HepG2 (cell line): ENCODE data around the gene COX14. TPM values are rescaled to one million over a fixed set of nuclear protein-coding genes. Genes with fewer than 3 reads are reported as not detected.

Experiments
- CEBPB ChIP-seq: IDR thresholded peaks from 2 replicates; pipeline ENCODE4 v1.6.1; 2011; ENCODE audit warnings: low read depth, low read length, improper control_type of control experiment, borderline replicate concordance
- CHD4 ChIP-seq: fragments of 200-600 bp; sonication (generic); IDR thresholded peaks from 2 replicates; pipeline ENCODE4 v1.7.0; 2017; ENCODE audit warnings: mild to moderate bottlenecking, low read length, borderline replicate concordance
- KLF11 ChIP-seq: IDR thresholded peaks from 2 replicates; pipeline ENCODE4 v1.6.1; 2016; ENCODE audit warnings: missing compliant biosample characterization
- NCOA5 ChIP-seq: sonication (generic); formaldehyde crosslinking; IDR thresholded peaks from 2 replicates; pipeline ENCODE4 v1.4.0; 2020; ENCODE audit warnings: missing genetic modification reagents
- PHF5A ChIP-seq: IDR thresholded peaks from one replicate; pipeline ENCODE4 v1.6.1; 2018; ENCODE audit warnings: low read depth, missing genetic modification reagents; ENCODE audit not compliant: unreplicated experiment
- YEATS2 ChIP-seq: sonication (generic); formaldehyde crosslinking; IDR thresholded peaks from 2 replicates; pipeline ENCODE4 v1.4.0; 2020; ENCODE audit warnings: missing genetic modification reagents, borderline replicate concordance
- ZNF326 ChIP-seq: sonication (generic); formaldehyde crosslinking; IDR thresholded peaks from 2 replicates; pipeline ENCODE4 v1.4.0; 2020; ENCODE audit warnings: missing genetic modification reagents, borderline replicate concordance
- ZNF430 ChIP-seq: sonication (generic); formaldehyde crosslinking; IDR thresholded peaks from 2 replicates; pipeline ENCODE4 v1.9.0; 2021; ENCODE audit warnings: mild to moderate bottlenecking, missing genetic modification reagents
- ZNF44 ChIP-seq: sonication (generic); formaldehyde crosslinking; IDR thresholded peaks from 2 replicates; pipeline ENCODE4 v1.5.1; 2020; ENCODE audit warnings: mild to moderate bottlenecking, missing genetic modification reagents
- ZNF567 ChIP-seq: sonication (generic); formaldehyde crosslinking; IDR thresholded peaks from 2 replicates; pipeline ENCODE4 v1.8.1; 2023; ENCODE audit warnings: mild to moderate bottlenecking, missing genetic modification reagents, borderline replicate concordance
- ZNF674 ChIP-seq: sonication (generic); formaldehyde crosslinking; IDR thresholded peaks from 2 replicates; pipeline ENCODE4 v1.5.0; 2020; ENCODE audit warnings: low read depth, mild to moderate bottlenecking, missing genetic modification reagents
- ZNF773 ChIP-seq: sonication (generic); formaldehyde crosslinking; IDR thresholded peaks from 2 replicates; pipeline ENCODE4 v1.4.0; 2020; ENCODE audit warnings: missing genetic modification reagents, borderline replicate concordance
- polyA plus RNA-seq, 8 experiments: library from polyadenylated mRNA; depleted of rRNA in 3 of 8; stranded (reverse) in 7 of 8; unstranded in 1 of 8; fragments of >200 nt; fragmentation: Illumina TruSeq in 4 of 8; extraction: Trizol in 4 of 8; gene quantifications; 2 replicates each; pipeline versions ENCODE4 v1.2.1 to v1.2.3, GENCODE V29; 2011 to 2016; ENCODE audit warnings: low read depth in 4 of 8, missing spikeins in 1 of 8, mixed read lengths in 1 of 8; ENCODE audit not compliant: insufficient read depth in 1 of 8
- total RNA-seq, 5 experiments: library from RNA; depleted of rRNA; stranded (reverse); fragments of >200 nt; fragmentation: Illumina TruSeq; extraction: Trizol; gene quantifications; 2 replicates each; pipeline ENCODE4 v1.2.3, GENCODE V29; 2016; ENCODE audit warnings: low read depth in 1 of 5
- TF ChIP-seq, protein P1 (sequence below): sonication (generic); formaldehyde crosslinking; IDR thresholded peaks from 2 replicates; pipeline ENCODE4 v1.9.0; 2021; ENCODE audit warnings: missing genetic modification reagents, borderline replicate concordance
- TF ChIP-seq, protein P2 (sequence below): conservative IDR thresholded peaks from 2 replicates; pipeline ENCODE4 v1.6.1; 2018; ENCODE audit warnings: missing genetic modification reagents
- TF ChIP-seq, protein P3 (sequence below): sonication (generic); formaldehyde crosslinking; IDR thresholded peaks from 2 replicates; pipeline ENCODE4 v1.5.0; 2020; ENCODE audit warnings: mild to moderate bottlenecking, missing genetic modification reagents, borderline replicate concordance
- TF ChIP-seq, protein P4 (sequence below): sonication (generic); formaldehyde crosslinking; IDR thresholded peaks from 2 replicates; pipeline ENCODE4 v1.4.0; 2020; ENCODE audit warnings: missing genetic modification reagents
- TF ChIP-seq, protein P5 (sequence below): sonication (generic); formaldehyde crosslinking; conservative IDR thresholded peaks from 2 replicates; pipeline ENCODE4 v1.4.0; 2020; ENCODE audit warnings: missing genetic modification reagents

The COX14 gene
- total and polyA plus RNA-seq, 2 of the 13 experiments (the other 11 are each of a cell fraction or from before 2014, with no cell fraction given): 53.0 to 71.6 TPM

DNA sequence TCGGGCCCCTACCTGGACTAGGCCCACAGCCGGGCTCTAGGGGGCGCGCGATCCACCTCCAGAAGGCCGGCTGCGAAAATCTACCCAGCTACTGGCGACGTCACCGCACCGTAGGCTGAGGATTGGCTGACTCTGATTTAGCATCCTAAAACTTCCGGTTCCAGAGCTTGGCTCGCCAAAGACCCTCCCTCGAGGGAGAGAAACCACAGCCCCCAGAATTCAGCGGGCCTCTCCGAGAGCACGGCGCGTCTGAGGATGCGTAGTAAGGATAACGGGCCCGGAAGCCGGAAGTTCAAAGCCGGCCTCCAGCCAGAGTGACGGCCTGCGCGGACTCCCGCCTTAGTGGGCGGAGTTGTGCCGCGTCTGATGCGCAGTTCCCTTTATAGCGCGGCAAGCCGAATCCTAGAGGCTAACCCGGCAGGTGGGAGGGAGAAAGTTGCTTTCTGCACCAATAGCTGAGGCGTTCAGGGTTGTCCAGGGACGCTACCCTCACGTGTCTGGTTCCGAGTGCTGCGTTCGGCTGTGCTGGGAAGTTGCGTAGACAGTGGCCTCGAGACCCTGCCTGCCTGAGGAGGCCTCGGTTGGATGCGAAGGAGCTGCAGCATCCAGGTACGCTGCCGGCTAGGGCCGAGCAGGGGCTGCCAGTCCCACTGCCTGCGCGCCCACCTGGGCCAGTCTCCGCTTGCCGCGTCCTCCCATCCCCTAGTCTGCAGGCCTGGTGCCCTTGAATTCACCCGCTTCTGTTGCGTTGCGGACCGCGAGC is at the start of gene COX14 (continued):
- TF ChIP-seq, protein P1, sequence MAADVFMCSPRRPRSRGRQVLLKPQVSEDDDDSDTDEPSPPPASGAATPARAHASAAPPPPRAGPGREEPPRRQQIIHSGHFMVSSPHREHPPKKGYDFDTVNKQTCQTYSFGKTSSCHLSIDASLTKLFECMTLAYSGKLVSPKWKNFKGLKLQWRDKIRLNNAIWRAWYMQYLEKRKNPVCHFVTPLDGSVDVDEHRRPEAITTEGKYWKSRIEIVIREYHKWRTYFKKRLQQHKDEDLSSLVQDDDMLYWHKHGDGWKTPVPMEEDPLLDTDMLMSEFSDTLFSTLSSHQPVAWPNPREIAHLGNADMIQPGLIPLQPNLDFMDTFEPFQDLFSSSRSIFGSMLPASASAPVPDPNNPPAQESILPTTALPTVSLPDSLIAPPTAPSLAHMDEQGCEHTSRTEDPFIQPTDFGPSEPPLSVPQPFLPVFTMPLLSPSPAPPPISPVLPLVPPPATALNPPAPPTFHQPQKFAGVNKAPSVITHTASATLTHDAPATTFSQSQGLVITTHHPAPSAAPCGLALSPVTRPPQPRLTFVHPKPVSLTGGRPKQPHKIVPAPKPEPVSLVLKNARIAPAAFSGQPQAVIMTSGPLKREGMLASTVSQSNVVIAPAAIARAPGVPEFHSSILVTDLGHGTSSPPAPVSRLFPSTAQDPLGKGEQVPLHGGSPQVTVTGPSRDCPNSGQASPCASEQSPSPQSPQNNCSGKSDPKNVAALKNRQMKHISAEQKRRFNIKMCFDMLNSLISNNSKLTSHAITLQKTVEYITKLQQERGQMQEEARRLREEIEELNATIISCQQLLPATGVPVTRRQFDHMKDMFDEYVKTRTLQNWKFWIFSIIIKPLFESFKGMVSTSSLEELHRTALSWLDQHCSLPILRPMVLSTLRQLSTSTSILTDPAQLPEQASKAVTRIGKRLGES (CRISPR knock-in tag): no peak
- TF ChIP-seq NCOA5 (CRISPR knock-in tag): no peak
- no peak for TF ChIP-seq PHF5A
- TF ChIP-seq, protein P2, sequence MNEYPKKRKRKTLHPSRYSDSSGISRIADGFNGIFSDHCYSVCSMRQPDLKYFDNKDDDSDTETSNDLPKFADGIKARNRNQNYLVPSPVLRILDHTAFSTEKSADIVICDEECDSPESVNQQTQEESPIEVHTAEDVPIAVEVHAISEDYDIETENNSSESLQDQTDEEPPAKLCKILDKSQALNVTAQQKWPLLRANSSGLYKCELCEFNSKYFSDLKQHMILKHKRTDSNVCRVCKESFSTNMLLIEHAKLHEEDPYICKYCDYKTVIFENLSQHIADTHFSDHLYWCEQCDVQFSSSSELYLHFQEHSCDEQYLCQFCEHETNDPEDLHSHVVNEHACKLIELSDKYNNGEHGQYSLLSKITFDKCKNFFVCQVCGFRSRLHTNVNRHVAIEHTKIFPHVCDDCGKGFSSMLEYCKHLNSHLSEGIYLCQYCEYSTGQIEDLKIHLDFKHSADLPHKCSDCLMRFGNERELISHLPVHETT (CRISPR knock-in tag): no peak
- TF ChIP-seq ZNF567 (CRISPR knock-in tag): peak; percentile 95
- 0 out of 2 replicates have a peak, but pooled peaks have one; percentile 21 for TF ChIP-seq ZNF44
- TF ChIP-seq CEBPB: 0 out of 2 replicates have a peak, but pooled peaks have one; percentile 1
- TF ChIP-seq, protein P3, sequence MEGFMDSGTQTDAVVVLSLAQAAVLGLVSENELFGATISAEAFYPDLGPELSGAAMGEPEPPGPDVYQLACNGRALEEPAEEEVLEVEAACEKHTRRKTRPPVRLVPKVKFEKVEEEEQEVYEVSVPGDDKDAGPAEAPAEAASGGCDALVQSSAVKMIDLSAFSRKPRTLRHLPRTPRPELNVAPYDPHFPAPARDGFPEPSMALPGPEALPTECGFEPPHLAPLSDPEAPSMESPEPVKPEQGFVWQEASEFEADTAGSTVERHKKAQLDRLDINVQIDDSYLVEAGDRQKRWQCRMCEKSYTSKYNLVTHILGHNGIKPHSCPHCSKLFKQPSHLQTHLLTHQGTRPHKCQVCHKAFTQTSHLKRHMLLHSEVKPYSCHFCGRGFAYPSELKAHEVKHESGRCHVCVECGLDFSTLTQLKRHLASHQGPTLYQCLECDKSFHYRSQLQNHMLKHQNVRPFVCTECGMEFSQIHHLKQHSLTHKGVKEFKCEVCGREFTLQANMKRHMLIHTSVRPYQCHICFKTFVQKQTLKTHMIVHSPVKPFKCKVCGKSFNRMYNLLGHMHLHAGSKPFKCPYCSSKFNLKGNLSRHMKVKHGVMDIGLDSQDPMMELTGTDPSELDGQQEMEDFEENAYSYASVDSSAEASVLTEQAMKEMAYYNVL (CRISPR knock-in tag): peak; percentile 57; the same call in 1 of the 2 replicates
- TF ChIP-seq KLF11 (CRISPR knock-in tag): 0 out of 2 replicates have a peak, but pooled peaks have one; percentile 12
- TF ChIP-seq ZNF773 (CRISPR knock-in tag): no peak
- TF ChIP-seq ZNF674 (CRISPR knock-in tag): no peak; the same call in 1 of the 2 replicates
- TF ChIP-seq YEATS2 (CRISPR knock-in tag): peak; percentile 79; the same call in 1 of the 2 replicates
- TF ChIP-seq, protein P4, sequence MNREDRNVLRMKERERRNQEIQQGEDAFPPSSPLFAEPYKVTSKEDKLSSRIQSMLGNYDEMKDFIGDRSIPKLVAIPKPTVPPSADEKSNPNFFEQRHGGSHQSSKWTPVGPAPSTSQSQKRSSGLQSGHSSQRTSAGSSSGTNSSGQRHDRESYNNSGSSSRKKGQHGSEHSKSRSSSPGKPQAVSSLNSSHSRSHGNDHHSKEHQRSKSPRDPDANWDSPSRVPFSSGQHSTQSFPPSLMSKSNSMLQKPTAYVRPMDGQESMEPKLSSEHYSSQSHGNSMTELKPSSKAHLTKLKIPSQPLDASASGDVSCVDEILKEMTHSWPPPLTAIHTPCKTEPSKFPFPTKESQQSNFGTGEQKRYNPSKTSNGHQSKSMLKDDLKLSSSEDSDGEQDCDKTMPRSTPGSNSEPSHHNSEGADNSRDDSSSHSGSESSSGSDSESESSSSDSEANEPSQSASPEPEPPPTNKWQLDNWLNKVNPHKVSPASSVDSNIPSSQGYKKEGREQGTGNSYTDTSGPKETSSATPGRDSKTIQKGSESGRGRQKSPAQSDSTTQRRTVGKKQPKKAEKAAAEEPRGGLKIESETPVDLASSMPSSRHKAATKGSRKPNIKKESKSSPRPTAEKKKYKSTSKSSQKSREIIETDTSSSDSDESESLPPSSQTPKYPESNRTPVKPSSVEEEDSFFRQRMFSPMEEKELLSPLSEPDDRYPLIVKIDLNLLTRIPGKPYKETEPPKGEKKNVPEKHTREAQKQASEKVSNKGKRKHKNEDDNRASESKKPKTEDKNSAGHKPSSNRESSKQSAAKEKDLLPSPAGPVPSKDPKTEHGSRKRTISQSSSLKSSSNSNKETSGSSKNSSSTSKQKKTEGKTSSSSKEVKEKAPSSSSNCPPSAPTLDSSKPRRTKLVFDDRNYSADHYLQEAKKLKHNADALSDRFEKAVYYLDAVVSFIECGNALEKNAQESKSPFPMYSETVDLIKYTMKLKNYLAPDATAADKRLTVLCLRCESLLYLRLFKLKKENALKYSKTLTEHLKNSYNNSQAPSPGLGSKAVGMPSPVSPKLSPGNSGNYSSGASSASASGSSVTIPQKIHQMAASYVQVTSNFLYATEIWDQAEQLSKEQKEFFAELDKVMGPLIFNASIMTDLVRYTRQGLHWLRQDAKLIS (CRISPR knock-in tag): no peak
- TF ChIP-seq CHD4: no peak
- peak; percentile 65 for TF ChIP-seq ZNF430 (CRISPR knock-in tag)
- TF ChIP-seq, protein P5, sequence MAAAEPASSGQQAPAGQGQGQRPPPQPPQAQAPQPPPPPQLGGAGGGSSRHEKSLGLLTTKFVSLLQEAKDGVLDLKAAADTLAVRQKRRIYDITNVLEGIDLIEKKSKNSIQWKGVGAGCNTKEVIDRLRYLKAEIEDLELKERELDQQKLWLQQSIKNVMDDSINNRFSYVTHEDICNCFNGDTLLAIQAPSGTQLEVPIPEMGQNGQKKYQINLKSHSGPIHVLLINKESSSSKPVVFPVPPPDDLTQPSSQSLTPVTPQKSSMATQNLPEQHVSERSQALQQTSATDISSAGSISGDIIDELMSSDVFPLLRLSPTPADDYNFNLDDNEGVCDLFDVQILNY (CRISPR knock-in tag): no peak; the same call in 1 of the 2 replicates
- TF ChIP-seq ZNF326: no peak; the same call in 1 of the 2 replicates
